ENCODE data around the gene CNDP2.
A peak's percentile ranks its signal among the peaks of the same experiment; 100 is the strongest.

Gene CNDP2

DNA sequence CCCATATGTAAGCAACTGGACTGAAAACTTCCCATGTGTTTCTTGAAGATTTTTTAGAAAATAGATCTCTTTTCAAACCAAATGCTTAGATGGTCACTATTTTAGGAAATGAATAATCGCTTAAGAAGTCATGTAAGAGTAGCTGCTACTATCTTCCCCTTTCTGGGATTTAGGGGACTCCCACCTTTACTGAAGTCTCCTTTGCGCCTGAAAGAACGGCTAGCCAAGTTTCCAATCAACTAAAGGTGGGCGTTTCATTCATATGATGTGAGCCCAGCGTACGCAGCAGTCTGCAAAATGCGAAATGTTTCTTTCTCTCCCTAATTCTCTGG lies 40.2 kb upstream of the CNDP2 start:
- Histone ChIP-seq H3K27me3 (replicated peaks; ENCODE audit: insufficient read depth, low read length) (peaks cover 10% of the 10 kb centered on the region; the same call in 1 of the 2 replicates), H3K4me2 (ENCODE audit: low read depth, low read length) (no peak overlapping the region), H2AFZ (ENCODE audit: low read length) (no peak overlapping the region), H3K79me2 (ENCODE audit: low read length) (no peaks in the 10 kb centered on the region), H3K4me3 (ENCODE audit: low read length) (no peak overlapping the region), H4K20me1 (ENCODE audit: insufficient read depth, low read length) (no peaks in the 10 kb centered on the region), H3K9ac (ENCODE audit: low read length) (no peak overlapping the region), H3K9me3 (replicated peaks; ENCODE audit: insufficient read depth, low read length) (no peaks in the 10 kb centered on the region), H3K4me1 (ENCODE audit: low read length) (no peaks in the 10 kb centered on the region), H3F3A (ENCODE audit: insufficient read depth, low read length) (no peaks in the 10 kb centered on the region), H3K27ac (ENCODE audit: low read length) (no peak overlapping the region), H3K9me2 (replicated peaks; ENCODE audit: insufficient read depth, low read length) (no peaks in the 10 kb centered on the region), H3K36me3 (replicated peaks; ENCODE audit: insufficient read depth, low read length) (no peaks in the 10 kb centered on the region)
- no peak for DNase-seq
- TF ChIP-seq EZH2phosphoT487 (IDR thresholded peaks at IDR 0.05; ENCODE audit: low read length) (no peak), EZH2 (optimal IDR thresholded peaks at IDR 0.05; ENCODE audit: low read depth, low read length) (no peak)
- TF ChIP-seq, protein P1, sequence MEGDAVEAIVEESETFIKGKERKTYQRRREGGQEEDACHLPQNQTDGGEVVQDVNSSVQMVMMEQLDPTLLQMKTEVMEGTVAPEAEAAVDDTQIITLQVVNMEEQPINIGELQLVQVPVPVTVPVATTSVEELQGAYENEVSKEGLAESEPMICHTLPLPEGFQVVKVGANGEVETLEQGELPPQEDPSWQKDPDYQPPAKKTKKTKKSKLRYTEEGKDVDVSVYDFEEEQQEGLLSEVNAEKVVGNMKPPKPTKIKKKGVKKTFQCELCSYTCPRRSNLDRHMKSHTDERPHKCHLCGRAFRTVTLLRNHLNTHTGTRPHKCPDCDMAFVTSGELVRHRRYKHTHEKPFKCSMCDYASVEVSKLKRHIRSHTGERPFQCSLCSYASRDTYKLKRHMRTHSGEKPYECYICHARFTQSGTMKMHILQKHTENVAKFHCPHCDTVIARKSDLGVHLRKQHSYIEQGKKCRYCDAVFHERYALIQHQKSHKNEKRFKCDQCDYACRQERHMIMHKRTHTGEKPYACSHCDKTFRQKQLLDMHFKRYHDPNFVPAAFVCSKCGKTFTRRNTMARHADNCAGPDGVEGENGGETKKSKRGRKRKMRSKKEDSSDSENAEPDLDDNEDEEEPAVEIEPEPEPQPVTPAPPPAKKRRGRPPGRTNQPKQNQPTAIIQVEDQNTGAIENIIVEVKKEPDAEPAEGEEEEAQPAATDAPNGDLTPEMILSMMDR (IDR thresholded peaks at IDR 0.05; ENCODE audit: low read length) = no peak

DNA sequence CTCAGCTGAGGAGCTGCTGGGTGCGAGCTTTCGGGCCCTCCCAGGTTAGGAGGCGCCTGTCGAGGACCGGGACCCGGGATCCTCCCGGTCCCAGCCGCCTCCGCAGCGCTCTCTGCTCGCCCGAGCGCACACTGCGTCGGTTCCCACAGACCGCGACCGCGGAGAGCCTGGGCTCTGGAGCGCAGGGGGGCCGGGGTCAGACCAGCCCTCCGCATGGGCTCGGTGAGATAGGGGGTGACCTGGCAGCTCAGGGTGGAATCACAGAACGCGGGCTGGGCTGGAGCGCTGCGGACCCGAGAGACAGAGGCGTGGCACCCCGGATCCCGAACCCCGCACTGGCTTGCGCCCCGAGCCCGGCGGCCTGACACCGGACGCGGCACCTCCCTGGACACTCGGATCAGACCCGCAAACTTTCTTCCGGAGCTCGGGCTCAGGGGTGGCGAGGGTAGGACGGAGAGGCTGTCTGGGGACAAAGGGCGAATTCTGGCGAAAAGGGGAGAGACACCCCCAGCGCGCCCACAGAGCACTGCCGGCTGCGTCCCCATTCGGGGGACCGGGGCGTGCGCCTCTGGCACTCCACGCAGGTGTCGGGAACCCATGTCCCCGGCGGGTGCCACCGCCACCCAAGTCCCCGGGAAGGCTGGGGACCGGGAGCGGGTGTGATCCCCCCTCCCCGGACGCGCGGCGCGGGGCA lies 39.7 kb upstream of the CNDP2 start:
- Histone ChIP-seq H3K9me2 (replicated peaks; ENCODE audit: insufficient read depth, low read length) (no peaks in the 10 kb centered on the region), H3K9ac (ENCODE audit: low read length) (no peak overlapping the region), H3K79me2 (ENCODE audit: low read length) (no peaks in the 10 kb centered on the region), H2AFZ (ENCODE audit: low read length) (no peak overlapping the region), H3K36me3 (replicated peaks; ENCODE audit: insufficient read depth, low read length) (no peaks in the 10 kb centered on the region), H3F3A (ENCODE audit: insufficient read depth, low read length) (no peaks in the 10 kb centered on the region), H3K4me3 (ENCODE audit: low read length) (no peak overlapping the region), H4K20me1 (ENCODE audit: insufficient read depth, low read length) (no peaks in the 10 kb centered on the region), H3K27me3 (replicated peaks; ENCODE audit: insufficient read depth, low read length) (peaks cover 10% of the 10 kb centered on the region; the same call in 1 of the 2 replicates), H3K27ac (ENCODE audit: low read length) (no peak overlapping the region), H3K9me3 (replicated peaks; ENCODE audit: insufficient read depth, low read length) (no peaks in the 10 kb centered on the region), H3K4me1 (ENCODE audit: low read length) (no peaks in the 10 kb centered on the region), H3K4me2 (ENCODE audit: low read depth, low read length) (peak overlapping the region; percentile 59; the same call in 1 of the 2 replicates)
- no peak for TF ChIP-seq EZH2phosphoT487 (IDR thresholded peaks at IDR 0.05; ENCODE audit: low read length)
- TF ChIP-seq EZH2 (optimal IDR thresholded peaks at IDR 0.05; ENCODE audit: low read depth, low read length) = no peak
- TF ChIP-seq, protein P1 (IDR thresholded peaks at IDR 0.05; ENCODE audit: low read length) = no peak
- no peak for DNase-seq

DNA sequence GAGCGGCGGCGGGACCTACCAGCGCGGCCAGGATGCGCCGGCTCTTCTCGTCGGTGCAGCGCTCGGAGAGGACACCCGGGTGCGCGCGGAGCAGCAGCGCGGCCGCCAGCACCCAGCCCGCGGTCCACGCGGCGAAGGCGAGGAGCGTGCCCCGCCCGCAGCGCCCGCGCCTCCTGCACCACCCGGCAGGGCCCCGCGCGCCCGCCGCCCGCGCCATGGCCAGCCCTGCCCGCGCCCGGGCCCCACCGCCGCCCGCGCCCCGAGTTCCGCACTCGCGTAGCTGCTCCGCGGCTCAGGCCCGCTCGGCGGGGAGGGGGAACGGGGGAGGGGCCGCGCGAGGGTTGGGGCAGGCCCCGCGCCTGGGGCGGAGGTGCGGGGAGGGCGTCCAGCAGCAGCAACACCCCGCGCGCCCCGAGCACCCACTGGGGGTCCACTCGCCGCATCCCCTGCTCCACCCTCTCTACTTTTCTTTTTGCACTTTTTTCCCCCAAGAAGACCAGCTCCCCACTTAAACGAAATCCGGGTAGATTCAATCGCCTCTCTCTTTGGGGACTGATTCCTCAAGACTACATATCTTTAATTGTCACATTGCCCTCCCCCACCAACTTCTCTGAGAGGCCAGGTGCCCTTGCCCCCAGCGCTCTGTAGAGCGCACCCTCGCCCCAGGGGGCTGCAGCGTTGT lies 39.0 kb upstream of the CNDP2 start, which contains the start of gene DIPK1C:
DIPK1C (minus strand) TSS at position 266 of the 682 bp plus-strand sequence; CDS start at position 217, 49 bp downstream.
- peak within 1 kb of the TSS; percentile 59; the same call in 1 of the 2 replicates for H3K4me2 ChIP-seq (ENCODE audit: low read depth, low read length)
- no peak within 1 kb of the TSS for H3K27ac ChIP-seq (ENCODE audit: low read length)
- H3K4me1 ChIP-seq (ENCODE audit: low read length) = no peaks in the 10 kb centered on the region
- H2AFZ ChIP-seq (ENCODE audit: low read length) = no peak within 1 kb of the TSS
- no peak for DNase-seq
- no peaks in the 10 kb centered on the region for H3K9me2 ChIP-seq (replicated peaks; ENCODE audit: insufficient read depth, low read length)
- H3K79me2 ChIP-seq (ENCODE audit: low read length) = no peaks in the 10 kb centered on the region
- H3K36me3 ChIP-seq (replicated peaks; ENCODE audit: insufficient read depth, low read length) = no peaks in the 10 kb centered on the region
- H3K9ac ChIP-seq (ENCODE audit: low read length) = no peak within 1 kb of the TSS
- no peaks in the 10 kb centered on the region for H3F3A ChIP-seq (ENCODE audit: insufficient read depth, low read length)
- no peak within 1 kb of the TSS for H3K4me3 ChIP-seq (ENCODE audit: low read length)
- H3K27me3 ChIP-seq (replicated peaks; ENCODE audit: insufficient read depth, low read length) = peaks cover 10% of the 10 kb centered on the region; the same call in 1 of the 2 replicates
- TF ChIP-seq, protein P1 (IDR thresholded peaks at IDR 0.05; ENCODE audit: low read length) = no peak
- TF ChIP-seq EZH2phosphoT487 (IDR thresholded peaks at IDR 0.05; ENCODE audit: low read length) (no peak), EZH2 (optimal IDR thresholded peaks at IDR 0.05; ENCODE audit: low read depth, low read length) (no peak)
- no peaks in the 10 kb centered on the region for H3K9me3 ChIP-seq (replicated peaks; ENCODE audit: insufficient read depth, low read length)
- no peaks in the 10 kb centered on the region for H4K20me1 ChIP-seq (ENCODE audit: insufficient read depth, low read length)

All from MM.1S (cell line).